Lung (tissue), 12 donors: ENCODE data around the gene RPE. TPM values are rescaled to one million over a fixed set of nuclear protein-coding genes. Genes with fewer than 3 reads are reported as not detected.

ENCODE experiments used
- ATAC-seq: fragments of 200-7000 bp; cut with Tn5 transposase; one replicate; pipeline ENCODE4 v1.9.1; 2020; ENCODE audit warnings: moderate number of reproducible peaks; ENCODE audit not compliant: insufficient read depth, low FRiP score
- DNase-seq, 3 donors: peaks; one replicate each; pipeline ENCODE4 v3.0.0-alpha.2; 2013 to 2017
- H3K27ac ChIP-seq, 2 donors: one replicate each; pipeline ENCODE4 v1.5.1; 2013; ENCODE audit warnings: mild to moderate bottlenecking in 2 of 2, moderate library complexity in 2 of 2, control low read depth in 1 of 2, inconsistent platforms in 1 of 2, low read depth in 1 of 2, low read length in 1 of 2
- H3K27me3 ChIP-seq, 3 donors: one replicate each; pipeline ENCODE4 v1.5.1; 2013; ENCODE audit warnings: low read length in 2 of 3; ENCODE audit not compliant: control insufficient read depth in 3 of 3, insufficient read depth in 3 of 3
- H3K36me3 ChIP-seq, 4 donors: one replicate each; pipeline ENCODE4 v1.5.1; 2013; ENCODE audit warnings: low read length in 4 of 4, mild to moderate bottlenecking in 1 of 4, moderate library complexity in 1 of 4; ENCODE audit not compliant: control insufficient read depth in 4 of 4, insufficient read depth in 4 of 4
- H3K4me1 ChIP-seq, 5 donors: one replicate each; pipeline ENCODE4 v1.5.1; 2013; ENCODE audit warnings: low read length in 5 of 5, mild to moderate bottlenecking in 2 of 5, moderate library complexity in 1 of 5; ENCODE audit not compliant: control insufficient read depth in 5 of 5, insufficient read depth in 5 of 5
- H3K4me3 ChIP-seq: one replicate; pipeline ENCODE4 v1.5.1; 2013; ENCODE audit warnings: mild to moderate bottlenecking, control low read depth, moderate library complexity
- H3K9ac ChIP-seq, 2 donors: one replicate each; pipeline ENCODE4 v1.5.1; 2013; ENCODE audit warnings: low read length in 2 of 2, control low read depth in 1 of 2; ENCODE audit not compliant: insufficient read depth in 1 of 2
- H3K9me3 ChIP-seq, 4 donors: one replicate each; pipeline ENCODE4 v1.5.1; 2013; ENCODE audit warnings: low read length in 3 of 4, mild to moderate bottlenecking in 1 of 4, moderate library complexity in 1 of 4; ENCODE audit not compliant: control insufficient read depth in 4 of 4, insufficient read depth in 3 of 4
- CTCF ChIP-seq: IDR thresholded peaks from 2 replicates; pipeline ENCODE4 v1.5.1; 2012; ENCODE audit warnings: mild to moderate bottlenecking; ENCODE audit errors: control extremely low read depth, extremely low read depth
- WGBS, 2 donors: extraction: QIAGEN DNeasy Blood & Tissue Kit; methylation state at CpG; one replicate each; pipeline ENCODE4 v1.1.7; 2013; 5-methylcytosine and 5-hydroxymethylcytosine counted together
- polyA plus RNA-seq, 2 donors: library from polyadenylated mRNA; stranded (reverse); fragments of 200-250 nt; gene quantifications; one replicate each; pipeline ENCODE4 v1.2.1, GENCODE V29; 2013
- total RNA-seq, 2 donors: library from RNA; depleted of rRNA in 1 of 2; stranded (reverse); fragments of >200 nt in 1 of 2; gene quantifications; one replicate each; pipeline ENCODE4 v1.2.1, GENCODE V29; 2014 to 2021
- donor health status: control.
- donor health status: control.
- donor health status: Bipolar disorder and iron deficiency.
- donor health status: healthy.
- donor health status: DM: yes; HTN: yes; CAD: no.

RPE gene
- total and polyA plus RNA-seq, 4 donors: 12.5 to 72.2 (median 33.9) TPM

- DNase-seq: no peak
- no peaks in the 10 kb centered on the region for H3K4me1 ChIP-seq
- H3K27me3 ChIP-seq: no peaks in the 10 kb centered on the region
- H3K9ac ChIP-seq: no peak overlapping the region
- no peak overlapping the region for H3K27ac ChIP-seq
- no peak overlapping the region for H3K4me3 ChIP-seq
- no peak for ATAC-seq
- TF ChIP-seq CTCF: no peak
- 94 to 100% methylated on average over 1 of the region's 1 CpG for WGBS, 2 donors
- peaks cover 0 to 6% (median 5%) of the 10 kb centered on the region in 4 donors for H3K9me3 ChIP-seq
- peaks cover 5 to 16% (median 8%) of the 10 kb centered on the region in 4 donors for H3K36me3 ChIP-seq
Observed at GRCh38 chr2:210054696-210055095, 52.3 kb downstream of the RPE start.

GRCh38 chr2:210055825-210056224, 53.4 kb downstream of the RPE start:
- no peak for ATAC-seq
- Histone ChIP-seq H3K27ac (no peak overlapping the region), H3K27me3 (no peaks in the 10 kb centered on the region), H3K9ac (no peak overlapping the region), H3K9me3 (peaks cover 0 to 6% (median 5%) of the 10 kb centered on the region in 4 donors), H3K4me1 (no peaks in the 10 kb centered on the region), H3K4me3 (no peak overlapping the region), H3K36me3 (peaks cover 5 to 16% (median 7%) of the 10 kb centered on the region in 4 donors)
- no peak for TF ChIP-seq CTCF
- 97 to 99% methylated on average over 3 of the region's 3 CpGs for WGBS, 2 donors
- no peak for DNase-seq

- no peaks in the 10 kb centered on the region for H3K4me1 ChIP-seq
- DNase-seq (no peak), ATAC-seq (no peak)
- no peak overlapping the region for H3K9ac ChIP-seq
- H3K9me3 ChIP-seq: peaks cover 0 to 2% (median 0%) of the 10 kb centered on the region in 4 donors
- no peak overlapping the region for H3K4me3 ChIP-seq
- H3K36me3 ChIP-seq: peaks cover 0 to 8% (median 5%) of the 10 kb centered on the region in 4 donors
- TF ChIP-seq CTCF: no peak
- no peak overlapping the region for H3K27ac ChIP-seq
- WGBS, 2 donors: 96 to 97% methylated on average over 2 of the region's 2 CpGs
- no peaks in the 10 kb centered on the region for H3K27me3 ChIP-seq
Observed at GRCh38 chr2:210063306-210063705, 60.9 kb downstream of the RPE start.

Other genes with a start within 250 kb of the RPE start
- 1 to 10 TPM in 1 of 2 donors, under 1 TPM in 1; 0.03 to 2.2 TPM for gene UNC80, start 230.8 kb upstream of the RPE start, total RNA-seq
- under 1 TPM; under 0.01 to 0.02 TPM for gene UNC80, start 230.8 kb upstream of the RPE start, polyA plus RNA-seq
- 100 to 1,000 TPM in 1 of 2 donors, 10 to 100 TPM in 1; 25.9 to 117 TPM for gene KANSL1L, start 168.8 kb downstream of the RPE start, total RNA-seq
- 1 to 10 TPM; 6.1 to 8.1 TPM for gene KANSL1L, start 168.8 kb downstream of the RPE start, polyA plus RNA-seq
- 10 to 100 TPM; 27.6 to 34.8 TPM for gene ACADL, start 222.8 kb downstream of the RPE start, total RNA-seq
- 10 to 100 TPM in 1 of 2 donors, 1 to 10 TPM in 1; 7.9 to 43.6 TPM for gene ACADL, start 222.8 kb downstream of the RPE start, polyA plus RNA-seq